ENCODE measurements around the gene RAP1GAP2.
A peak's percentile ranks its signal among the peaks of the same experiment; 100 is the strongest.
"Not testable (repeated sequence)": the region's sequence is repeated elsewhere in the genome, so short reads cannot be mapped to it uniquely, and the experiment has no call there.

RAP1GAP2 gene

GRCh38 chr17:2971851-2972250 is 175.6 kb downstream of the RAP1GAP2 start:
- no peak for DNase-seq (ENCODE audit: low read depth)

GRCh38 chr17:2972749-2973148 is 176.5 kb downstream of the RAP1GAP2 start:
- DNase-seq (ENCODE audit: low read depth) = no peak

GRCh38 chr17:2974347-2974746 is 178.1 kb downstream of the RAP1GAP2 start:
- no peak for DNase-seq (ENCODE audit: low read depth)

GRCh38 chr17:2975469-2975958 is 179.3 kb downstream of the RAP1GAP2 start:
- no peak for DNase-seq (ENCODE audit: low read depth)

GRCh38 chr17:2977157-2977556 is 180.9 kb downstream of the RAP1GAP2 start:
- DNase-seq (ENCODE audit: low read depth) = no peak

- DNase-seq (ENCODE audit: low read depth) = no peak
Measured at GRCh38 chr17:2978116-2978515, 181.9 kb downstream of the RAP1GAP2 start.

GRCh38 chr17:2978991-2979390 is 182.8 kb downstream of the RAP1GAP2 start:
- no peak for DNase-seq (ENCODE audit: low read depth)

- DNase-seq (ENCODE audit: low read depth) = no peak
Measured at GRCh38 chr17:2980211-2980903, 184.1 kb downstream of the RAP1GAP2 start.

- no peak for DNase-seq (ENCODE audit: low read depth)
Measured at GRCh38 chr17:2980904-2981246, 184.6 kb downstream of the RAP1GAP2 start.

- DNase-seq (ENCODE audit: low read depth) = no peak
Measured at GRCh38 chr17:2981325-2981724, 185.1 kb downstream of the RAP1GAP2 start.

- peak; percentile 54 for DNase-seq (ENCODE audit: low read depth)
Measured at GRCh38 chr17:2982854-2983253, 186.6 kb downstream of the RAP1GAP2 start.

GRCh38 chr17:2983255-2983654 is 187.0 kb downstream of the RAP1GAP2 start:
- DNase-seq (ENCODE audit: low read depth) = no peak

- no peak for DNase-seq (ENCODE audit: low read depth)
Measured at GRCh38 chr17:2985318-2985717, 189.1 kb downstream of the RAP1GAP2 start.

GRCh38 chr17:2986925-2987324 is 190.7 kb downstream of the RAP1GAP2 start:
- DNase-seq (ENCODE audit: low read depth) = no peak

GRCh38 chr17:2989396-2989795 is 193.2 kb downstream of the RAP1GAP2 start:
- DNase-seq (ENCODE audit: low read depth) = not testable (repeated sequence)

GRCh38 chr17:2989855-2990254 is 193.6 kb downstream of the RAP1GAP2 start:
- DNase-seq (ENCODE audit: low read depth) = no peak

GRCh38 chr17:2990396-2990795 is 194.2 kb downstream of the RAP1GAP2 start:
- no peak for DNase-seq (ENCODE audit: low read depth)

- DNase-seq (ENCODE audit: low read depth) = not testable (repeated sequence)
Measured at GRCh38 chr17:2991396-2992180, 195.3 kb downstream of the RAP1GAP2 start.

GRCh38 chr17:2994441-2994840 is 198.2 kb downstream of the RAP1GAP2 start:
- no peak for DNase-seq (ENCODE audit: low read depth)

GRCh38 chr17:2995377-2995776 is 199.1 kb downstream of the RAP1GAP2 start:
- DNase-seq (ENCODE audit: low read depth) = no peak

- DNase-seq (ENCODE audit: low read depth) = no peak
Measured at GRCh38 chr17:2995886-2996809, 199.9 kb downstream of the RAP1GAP2 start.
